Upper lobe of left lung (tissue), 6 donors: Measurements from ENCODE around the gene GPR150. TPM values are rescaled to one million over a fixed set of nuclear protein-coding genes. Genes with fewer than 3 reads are reported as not detected.
A peak's percentile ranks its signal among the peaks of the same experiment; 100 is the strongest.

Source experiments
- ATAC-seq, 2 donors: fragments of 200-7000 bp; cut with Tn5 transposase; one replicate each; pipeline ENCODE4 v1.9.1; 2022; ENCODE audit warnings: mild to moderate bottlenecking in 2 of 2, moderate library complexity in 2 of 2; ENCODE audit not compliant: low FRiP score in 2 of 2
- DNase-seq, 2 donors: peaks; one replicate each; pipeline ENCODE4 v3.0.0-alpha.2; 2019 to 2020
- H3K27ac ChIP-seq, 4 donors: fragments of 200-600 bp; sonication (generic); one replicate each; pipeline ENCODE4 v1.5.1; 2016 to 2019
- H3K27me3 ChIP-seq, 4 donors: fragments of 200-600 bp; sonication (generic); one replicate each; pipeline ENCODE4 v1.5.1; 2017 to 2019
- H3K36me3 ChIP-seq, 4 donors: fragments of 200-600 bp; sonication (generic); one replicate each; pipeline ENCODE4 v1.5.1; 2016 to 2019
- H3K4me1 ChIP-seq, 4 donors: fragments of 200-600 bp; sonication (generic); one replicate each; pipeline ENCODE4 v1.5.1; 2018 to 2019
- H3K4me3 ChIP-seq, 4 donors: fragments of 200-600 bp; sonication (generic); one replicate each; pipeline ENCODE4 v1.5.1; 2017 to 2019; ENCODE audit warnings: mild to moderate bottlenecking in 2 of 4, moderate library complexity in 1 of 4
- H3K9me3 ChIP-seq, 4 donors: fragments of 200-600 bp; sonication (generic); one replicate each; pipeline ENCODE4 v1.5.1; 2018 to 2019
- CTCF ChIP-seq, 6 experiments: fragments of 450-650 bp in 4 of 6; fragments of 200-600 bp in 2 of 6; sonication (generic) in 2 of 6; IDR thresholded peaks; one replicate each; pipeline ENCODE4 v1.5.1; 2016 to 2019; ENCODE audit warnings: antibody characterized with exemption in 6 of 6
- EP300 ChIP-seq, 4 donors: sonication (generic); formaldehyde crosslinking; IDR thresholded peaks; one replicate each; pipeline ENCODE4 v1.5.1; 2017; ENCODE audit warnings: antibody characterized with exemption in 4 of 4, control low read depth in 2 of 4
- POLR2A ChIP-seq, 4 donors: fragments of 450-650 bp; IDR thresholded peaks; one replicate each; pipeline ENCODE4 v1.5.1; 2016 to 2017; ENCODE audit warnings: antibody characterized with exemption in 4 of 4, mild to moderate bottlenecking in 2 of 4
- POLR2AphosphoS5 ChIP-seq, 2 donors: sonication (generic); formaldehyde crosslinking; IDR thresholded peaks; one replicate each; pipeline ENCODE4 v1.5.1; 2017; ENCODE audit warnings: antibody characterized with exemption in 2 of 2
- WGBS, 2 donors: methylation state at CpG; one replicate each; pipeline ENCODE4 v1.1.5; 2017 to 2018; 5-methylcytosine and 5-hydroxymethylcytosine counted together
- total RNA-seq, 6 donors: library from RNA; depleted of rRNA in 4 of 6; stranded (reverse); fragments of >200 nt in 4 of 6; gene quantifications; one replicate each; pipeline versions ENCODE4 v1.1.0 to v1.2.1, GENCODE V29; 2016 to 2021
- donor health status: DM: no; HTN: no; CAD: no; lungs with moderate emphysema.
- donor health status: DM: no; HTN: yes; CAD: no; lungs with severe emphysema.

Gene GPR150
- total RNA-seq, 6 donors from 2014 or later: 0.30 to 2.0 (median 0.74) TPM; not detected in 3

DNA sequence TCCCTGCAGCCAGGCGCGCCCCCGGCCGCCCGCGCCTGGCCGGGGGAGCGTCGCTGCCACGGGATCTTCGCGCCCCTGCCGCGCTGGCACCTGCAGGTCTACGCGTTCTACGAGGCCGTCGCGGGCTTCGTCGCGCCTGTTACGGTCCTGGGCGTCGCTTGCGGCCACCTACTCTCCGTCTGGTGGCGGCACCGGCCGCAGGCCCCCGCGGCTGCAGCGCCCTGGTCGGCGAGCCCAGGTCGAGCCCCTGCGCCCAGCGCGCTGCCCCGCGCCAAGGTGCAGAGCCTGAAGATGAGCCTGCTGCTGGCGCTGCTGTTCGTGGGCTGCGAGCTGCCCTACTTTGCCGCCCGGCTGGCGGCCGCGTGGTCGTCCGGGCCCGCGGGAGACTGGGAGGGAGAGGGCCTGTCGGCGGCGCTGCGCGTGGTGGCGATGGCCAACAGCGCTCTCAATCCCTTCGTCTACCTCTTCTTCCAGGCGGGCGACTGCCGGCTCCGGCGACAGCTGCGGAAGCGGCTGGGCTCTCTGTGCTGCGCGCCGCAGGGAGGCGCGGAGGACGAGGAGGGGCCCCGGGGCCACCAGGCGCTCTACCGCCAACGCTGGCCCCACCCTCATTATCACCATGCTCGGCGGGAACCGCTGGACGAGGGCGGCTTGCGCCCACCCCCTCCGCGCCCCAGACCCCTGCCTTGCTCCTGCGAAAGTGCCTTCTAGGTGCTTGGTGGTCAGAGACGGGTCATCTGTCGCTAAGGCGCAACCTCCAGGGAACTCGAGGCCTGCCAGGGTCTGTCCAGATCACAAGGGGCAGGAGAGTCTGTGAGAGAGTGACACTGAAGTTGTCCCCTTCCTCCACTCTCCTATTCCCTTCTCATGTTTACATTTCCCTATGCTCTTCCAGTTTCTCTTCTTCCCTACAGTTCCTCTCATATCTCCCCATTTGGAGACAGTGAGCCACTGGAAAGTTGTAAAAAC is 1.3 kb downstream of the GPR150 start:
- H3K27ac ChIP-seq: peak overlapping the region; percentile 27 to 66 (median 48)
- H3K4me1 ChIP-seq: peaks cover 18 to 32% (median 22%) of the 10 kb centered on the region in 4 donors
- ATAC-seq (peak; percentile 34 to 65), DNase-seq (peak; percentile 23 to 90)
- 7 to 12% methylated on average over 18 to 34 of the region's 92 CpGs for WGBS, 2 donors
- no peaks in the 10 kb centered on the region for H3K36me3 ChIP-seq
- H3K9me3 ChIP-seq: no peaks in the 10 kb centered on the region
- H3K27me3 ChIP-seq: no peaks in the 10 kb centered on the region
- H3K4me3 ChIP-seq: peak overlapping the region; percentile 48 to 67 (median 62)
- TF ChIP-seq EP300 (IDR thresholded peaks at IDR 0.05): no peak
- TF ChIP-seq POLR2A (IDR thresholded peaks at IDR 0.05): peak in 1 of 4 donors; percentile 22
- no peak for TF ChIP-seq POLR2AphosphoS5 (IDR thresholded peaks at IDR 0.05)
- no peak for TF ChIP-seq CTCF (IDR thresholded peaks at IDR 0.05)

- WGBS, 2 donors: 47 to 48% methylated on average over 8 of the region's 8 CpGs
- Histone ChIP-seq H3K4me1 (peaks cover 18 to 32% (median 22%) of the 10 kb centered on the region in 4 donors), H3K36me3 (no peaks in the 10 kb centered on the region), H3K27ac (no peak overlapping the region), H3K4me3 (peak overlapping the region in 2 of 4 donors; percentile 59 to 64), H3K9me3 (no peaks in the 10 kb centered on the region), H3K27me3 (no peaks in the 10 kb centered on the region)
- TF ChIP-seq POLR2A (IDR thresholded peaks at IDR 0.05) (no peak), POLR2AphosphoS5 (IDR thresholded peaks at IDR 0.05) (no peak), CTCF (IDR thresholded peaks at IDR 0.05) (no peak), EP300 (IDR thresholded peaks at IDR 0.05) (no peak)
- no peak for DNase-seq
- no peak for ATAC-seq
Observed at GRCh38 chr5:95621839-95622629, 2.1 kb downstream of the GPR150 start.

GRCh38 chr5:95623706-95624105 is 3.8 kb downstream of the GPR150 start:
- TF ChIP-seq CTCF (IDR thresholded peaks at IDR 0.05) (no peak), EP300 (IDR thresholded peaks at IDR 0.05) (no peak), POLR2AphosphoS5 (IDR thresholded peaks at IDR 0.05) (no peak), POLR2A (IDR thresholded peaks at IDR 0.05) (no peak)
- H3K9me3 ChIP-seq: no peaks in the 10 kb centered on the region
- no peaks in the 10 kb centered on the region for H3K27me3 ChIP-seq
- 97% methylated on average over 5 of the region's 5 CpGs for WGBS, 2 donors
- no peak for ATAC-seq
- H3K27ac ChIP-seq: no peak overlapping the region
- H3K4me3 ChIP-seq: no peak overlapping the region
- no peak for DNase-seq
- peaks cover 18 to 32% (median 22%) of the 10 kb centered on the region in 4 donors for H3K4me1 ChIP-seq
- no peaks in the 10 kb centered on the region for H3K36me3 ChIP-seq

DNA sequence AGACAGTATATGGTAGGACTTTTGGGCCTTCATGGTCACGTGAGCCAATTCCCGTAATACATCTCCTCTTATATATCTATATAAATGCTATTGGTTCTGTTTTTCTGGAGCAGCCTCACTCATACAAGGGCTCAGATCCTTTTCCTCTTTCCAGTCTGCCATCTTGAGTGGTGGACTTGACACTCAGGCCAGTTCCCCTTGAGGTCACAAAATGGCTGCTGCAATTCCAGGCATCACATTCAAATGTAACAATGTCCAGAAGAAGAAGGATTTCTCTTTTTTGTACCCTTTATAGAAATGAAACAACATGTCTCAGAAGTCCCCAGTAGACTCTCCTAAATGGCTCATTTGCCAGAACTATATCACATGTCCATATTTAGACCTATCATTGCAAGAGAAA is 4.5 kb downstream of the GPR150 start:
- ATAC-seq (no peak), DNase-seq (no peak)
- H3K36me3 ChIP-seq: no peaks in the 10 kb centered on the region
- H3K4me1 ChIP-seq: peaks cover 16 to 30% (median 21%) of the 10 kb centered on the region in 4 donors
- H3K27me3 ChIP-seq: no peaks in the 10 kb centered on the region
- no peak overlapping the region for H3K4me3 ChIP-seq
- 95 to 98% methylated on average over 2 of the region's 2 CpGs for WGBS, 2 donors
- TF ChIP-seq CTCF (IDR thresholded peaks at IDR 0.05) (no peak), POLR2A (IDR thresholded peaks at IDR 0.05) (no peak), POLR2AphosphoS5 (IDR thresholded peaks at IDR 0.05) (no peak), EP300 (IDR thresholded peaks at IDR 0.05) (no peak)
- H3K27ac ChIP-seq: no peak overlapping the region
- no peaks in the 10 kb centered on the region for H3K9me3 ChIP-seq
